ENCODE data around the gene DPH6.
"Not testable (repeated sequence)": the region's sequence is repeated elsewhere in the genome, so short reads cannot be mapped to it uniquely, and the experiment has no call there.

DPH6 gene

GRCh38 chr15:35485411-35485810 is 60.6 kb downstream of the DPH6 start:
- DNase-seq (ENCODE audit: low read depth) = no peak

DNA sequence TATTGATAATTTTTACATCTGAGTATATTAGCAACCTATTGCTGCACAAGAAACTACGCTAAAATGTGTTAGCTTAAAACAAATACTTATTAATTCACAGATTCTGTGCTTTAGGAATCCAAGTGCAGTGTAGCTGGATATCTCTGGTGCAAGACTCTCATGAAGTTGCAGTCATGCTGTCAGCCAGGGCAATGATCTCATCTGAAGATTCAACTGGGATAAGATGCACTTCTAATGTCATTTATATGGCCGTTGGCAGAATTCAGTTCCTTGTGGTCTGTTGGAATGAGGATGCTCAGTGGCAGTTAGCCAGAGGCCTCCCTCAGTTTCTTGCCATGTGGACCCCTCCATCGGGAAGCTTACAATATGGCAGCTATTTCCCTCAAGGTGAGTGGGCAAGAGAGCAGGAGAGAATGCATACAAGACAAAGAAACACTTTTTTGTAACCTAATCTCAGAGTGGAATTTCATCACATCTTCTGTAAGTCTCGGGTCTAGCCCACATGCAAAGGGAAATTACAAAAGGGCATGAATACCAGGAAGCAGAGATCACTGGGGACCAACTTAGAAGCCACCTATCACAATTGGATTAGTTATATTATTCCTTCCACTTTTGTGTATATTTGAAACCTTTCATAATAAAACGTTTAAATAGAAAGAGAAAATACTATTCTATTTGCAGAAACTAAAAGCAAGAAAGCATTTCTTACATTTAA is 61.6 kb downstream of the DPH6 start:
- DNase-seq (ENCODE audit: low read depth) = no peak

DNA sequence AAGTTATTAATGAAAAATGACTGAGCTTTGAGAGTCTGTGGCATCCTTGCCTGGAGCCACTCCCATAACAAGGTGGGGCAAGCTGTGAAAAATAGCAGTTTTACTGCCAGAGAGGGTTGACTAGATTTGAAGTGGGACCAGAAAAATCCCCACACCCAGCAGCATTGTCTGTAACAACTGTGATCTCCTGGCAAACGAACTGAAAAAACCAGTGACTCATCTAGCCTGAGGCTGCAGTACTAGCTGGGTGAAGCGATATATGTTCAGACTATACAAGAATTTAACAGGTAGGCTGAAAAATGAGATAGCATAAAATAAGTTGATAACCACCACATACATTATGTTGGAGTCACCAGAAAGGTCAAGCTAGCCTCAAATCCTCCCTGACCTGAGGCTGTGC is 64.0 kb downstream of the DPH6 start:
- DNase-seq (ENCODE audit: low read depth) = no peak

GRCh38 chr15:35481064-35481463 is 64.9 kb downstream of the DPH6 start:
- no peak for DNase-seq (ENCODE audit: low read depth)

- no peak for DNase-seq (ENCODE audit: low read depth)
These were observed 66.5 kb downstream of the DPH6 start for GRCh38 chr15:35479423-35479822.

GRCh38 chr15:35477312-35478262 is 68.4 kb downstream of the DPH6 start:
- no peak for DNase-seq (ENCODE audit: low read depth)

GRCh38 chr15:35471024-35471423 is 74.9 kb downstream of the DPH6 start:
- DNase-seq (ENCODE audit: low read depth) = no peak

GRCh38 chr15:35470441-35470840 is 75.5 kb downstream of the DPH6 start:
- DNase-seq (ENCODE audit: low read depth) = no peak

GRCh38 chr15:35466476-35466875 is 79.5 kb downstream of the DPH6 start:
- no peak for DNase-seq (ENCODE audit: low read depth)

- no peak for DNase-seq (ENCODE audit: low read depth)
These were observed 80.2 kb downstream of the DPH6 start for GRCh38 chr15:35465783-35466182.

DNA sequence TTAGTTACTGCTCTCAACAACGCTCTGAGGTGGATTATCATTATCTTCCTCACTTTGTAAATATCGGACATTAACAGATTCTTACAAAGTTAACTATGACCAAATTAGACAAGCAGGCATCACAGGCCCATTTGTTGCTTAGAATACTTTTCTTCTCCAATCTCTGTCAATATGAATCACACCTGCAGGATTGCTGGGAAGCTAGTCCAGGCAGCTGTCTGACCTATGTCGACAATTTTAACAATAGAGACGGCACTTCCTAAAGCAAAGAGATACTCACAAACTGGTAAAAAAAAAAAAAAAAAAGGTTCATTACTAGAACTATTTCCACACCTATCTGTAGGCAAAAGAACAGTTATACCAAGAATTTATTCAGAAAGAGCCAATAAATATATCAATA is 85.3 kb downstream of the DPH6 start:
- no peak for DNase-seq (ENCODE audit: low read depth)

GRCh38 chr15:35458176-35458856 is 87.6 kb downstream of the DPH6 start:
- no peak for DNase-seq (ENCODE audit: low read depth)

DNA sequence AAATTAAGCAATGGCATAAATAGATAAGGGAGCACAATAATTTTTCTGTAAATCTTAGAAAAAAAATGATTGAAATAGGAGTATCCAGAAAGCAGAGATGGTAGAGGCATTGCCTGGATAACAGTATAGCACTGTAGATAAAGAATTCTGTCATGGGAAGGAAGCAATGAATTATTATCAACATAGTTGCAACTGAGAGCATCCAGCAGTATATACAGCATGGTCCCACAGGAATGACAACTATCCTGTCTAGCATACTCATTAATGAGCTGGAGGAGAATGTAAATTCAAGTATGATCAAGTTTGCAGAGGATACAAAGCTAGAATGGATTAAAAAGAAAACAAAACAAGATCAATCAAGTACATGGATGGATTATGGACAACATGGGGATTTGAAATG is 90.8 kb downstream of the DPH6 start:
- DNase-seq (ENCODE audit: low read depth) = no peak

GRCh38 chr15:35450492-35450891 is 95.5 kb downstream of the DPH6 start:
- no peak for DNase-seq (ENCODE audit: low read depth)

DNA sequence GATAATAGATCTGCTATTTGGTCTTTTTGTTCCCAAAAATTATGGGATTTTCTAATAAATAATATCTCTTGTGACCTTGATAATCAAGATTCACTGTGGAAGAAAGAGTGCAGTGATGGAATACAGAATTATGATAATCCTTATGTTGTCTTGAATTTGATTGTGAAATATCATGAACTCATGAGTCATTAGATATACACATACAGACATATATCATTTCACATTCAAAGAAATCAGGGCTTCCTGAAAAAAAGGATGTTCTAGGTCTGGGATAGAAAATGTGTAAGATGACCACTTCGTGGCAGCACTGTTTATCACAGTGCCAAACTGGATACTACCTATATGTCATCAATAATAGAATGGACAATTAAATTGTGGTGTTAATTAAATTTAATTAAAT is 97.7 kb downstream of the DPH6 start:
- DNase-seq (ENCODE audit: low read depth) = no peak

DNA sequence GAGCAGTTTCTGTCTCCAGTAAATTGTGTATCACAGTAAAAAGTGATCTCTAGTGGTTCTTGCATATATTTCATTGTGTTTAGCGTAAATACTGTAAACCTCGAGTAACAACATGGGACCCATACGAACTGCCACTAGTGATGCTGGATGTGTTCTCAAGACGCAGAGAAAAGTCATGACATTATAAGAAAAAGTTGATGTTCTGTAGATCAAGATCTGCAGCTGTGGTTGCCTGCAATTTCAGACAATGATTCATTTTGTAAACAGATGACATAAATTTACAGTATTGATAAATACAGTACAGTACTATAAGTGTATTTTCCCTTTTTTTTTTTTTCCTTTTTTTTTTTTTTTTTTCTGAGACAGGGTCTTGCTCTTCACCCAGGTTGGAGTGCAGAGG is 100.1 kb downstream of the DPH6 start:
- no peak for DNase-seq (ENCODE audit: low read depth)

DNA sequence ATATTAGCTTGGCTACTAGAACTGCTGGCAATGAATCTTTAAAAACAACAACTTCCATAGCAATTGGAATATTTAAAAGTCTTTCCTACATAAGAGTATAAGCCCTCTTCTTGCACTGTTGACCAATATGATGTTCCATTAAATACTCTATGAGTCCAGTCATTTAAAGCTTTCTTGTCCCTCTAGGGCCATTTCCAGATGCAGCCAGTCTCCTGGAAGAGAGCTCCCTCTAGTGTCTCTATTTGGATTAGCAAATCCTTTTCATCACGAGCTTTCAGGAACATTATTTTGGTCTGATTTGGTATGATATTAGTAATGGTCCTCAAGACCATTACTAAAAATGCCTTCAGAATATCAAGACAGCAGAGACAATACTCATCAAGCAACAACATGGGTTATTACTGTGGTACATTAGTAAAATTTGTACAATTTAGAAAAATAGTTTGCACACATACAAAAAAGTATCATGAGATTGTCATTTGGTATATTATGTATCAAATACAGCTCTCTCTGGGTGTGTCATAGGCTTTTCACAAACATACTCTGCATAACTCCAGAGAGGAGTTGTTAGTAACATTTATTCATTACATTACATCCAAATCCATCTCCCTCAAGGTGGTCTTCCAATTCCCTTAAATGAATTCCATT is 101.3 kb downstream of the DPH6 start:
- no peak for DNase-seq (ENCODE audit: low read depth)

DNA sequence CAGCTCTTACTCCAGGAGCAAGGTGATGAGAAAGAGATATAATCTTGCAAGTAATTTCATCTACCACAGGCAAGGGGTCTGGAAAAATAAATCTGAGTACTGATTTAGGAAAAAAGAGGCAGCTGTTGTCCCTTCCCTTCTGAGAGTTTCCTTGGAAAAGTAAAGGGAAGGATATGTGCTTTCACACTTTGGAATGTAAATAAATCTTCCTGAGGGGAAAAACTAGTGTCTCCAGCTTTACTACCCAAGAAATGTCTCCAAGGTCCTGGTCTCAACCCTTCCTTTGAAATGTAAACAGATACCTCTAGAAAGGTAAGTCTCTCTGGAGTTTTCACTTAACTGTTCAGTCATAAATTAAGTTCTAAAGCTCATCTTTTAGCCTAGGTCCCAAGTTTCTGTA is 102.6 kb downstream of the DPH6 start:
- no peak for DNase-seq (ENCODE audit: low read depth)

DNA sequence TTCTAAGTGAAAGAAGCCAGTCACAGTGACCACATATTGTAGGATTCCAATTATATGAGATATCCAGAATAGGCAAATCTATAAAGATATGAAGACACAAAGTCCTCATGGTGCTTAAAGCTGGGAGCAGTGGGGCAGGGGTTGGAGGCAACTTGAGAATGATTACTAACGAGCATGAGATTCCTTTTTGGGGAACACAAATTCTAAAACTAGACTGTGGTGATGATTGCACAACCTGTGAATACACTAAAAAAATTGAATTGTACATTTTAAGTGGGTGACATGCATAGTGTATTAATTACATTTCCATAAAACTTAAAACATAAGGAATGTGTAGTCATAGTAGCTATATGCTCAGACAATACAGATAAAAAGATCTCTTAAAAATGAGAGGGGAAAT is 103.2 kb downstream of the DPH6 start:
- DNase-seq (ENCODE audit: low read depth) = no peak

DNA sequence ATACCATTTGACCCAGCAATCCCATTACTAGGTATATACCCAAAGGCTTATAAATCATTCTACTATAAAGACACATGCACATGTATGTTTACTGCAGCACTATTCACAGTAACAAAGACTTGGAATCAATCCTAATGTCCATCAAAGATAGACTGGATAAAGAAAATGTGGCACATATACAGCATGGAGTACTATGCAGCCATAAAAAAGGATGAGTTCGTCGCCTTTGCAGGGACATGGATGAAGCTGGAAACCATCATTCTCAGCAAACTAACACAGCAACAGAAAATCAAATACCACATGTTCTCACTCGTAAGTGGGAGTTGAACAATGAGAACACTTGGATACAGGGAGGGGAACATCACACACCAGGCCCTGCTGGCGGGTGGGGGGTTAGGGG is 104.7 kb downstream of the DPH6 start:
- DNase-seq (ENCODE audit: low read depth) = not testable (repeated sequence)

DNA sequence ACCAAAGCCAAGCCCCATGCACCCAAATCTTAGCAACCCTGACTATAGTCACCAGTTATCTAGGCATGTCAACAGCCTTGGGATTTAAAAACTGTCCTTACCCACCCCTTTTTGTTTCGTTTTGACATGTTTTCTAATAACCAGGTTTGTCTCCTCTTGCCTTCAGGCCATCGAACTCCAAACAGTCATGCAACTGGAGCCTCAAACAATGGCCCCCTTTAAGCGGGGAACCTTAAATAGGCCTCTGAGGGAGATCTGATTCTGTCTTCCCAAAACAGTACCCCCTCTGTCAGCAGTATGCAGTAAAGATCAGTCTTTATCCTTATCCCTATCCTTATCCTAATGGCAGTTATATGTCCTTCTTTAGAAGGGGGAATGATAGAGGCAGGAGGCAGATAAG is 105.7 kb downstream of the DPH6 start:
- DNase-seq (ENCODE audit: low read depth) = no peak

DNA sequence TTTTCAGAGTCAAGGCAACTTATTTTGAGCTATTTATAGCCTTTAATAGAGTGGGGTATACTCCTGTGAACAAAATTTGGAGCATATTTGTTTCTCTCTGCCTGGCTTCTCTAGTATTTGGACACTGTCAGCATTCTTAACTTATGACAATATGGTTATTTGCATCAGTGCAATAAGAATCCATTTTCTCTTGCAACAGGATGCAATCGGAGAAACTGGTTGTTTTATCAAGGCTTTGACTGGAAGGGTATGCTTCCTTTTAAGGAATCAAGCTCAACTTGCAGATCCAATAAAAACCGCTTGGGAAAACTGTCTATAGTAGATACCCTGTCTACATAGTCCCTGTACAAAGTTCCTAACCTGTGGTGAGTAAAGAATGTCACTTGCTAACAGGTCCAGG is 106.7 kb downstream of the DPH6 start:
- no peak for DNase-seq (ENCODE audit: low read depth)

Data from T follicular helper cell (primary cell).